HT1080 (cell line): ENCODE measurements around the gene ZNF627. TPM values are rescaled to one million over a fixed set of nuclear protein-coding genes. Genes with fewer than 3 reads are reported as not detected.
"Not testable (repeated sequence)": the region's sequence is repeated elsewhere in the genome, so short reads cannot be mapped to it uniquely, and the experiment has no call there.

Experiments
- DNase-seq: peaks from one replicate; pipeline ENCODE4 v3.0.0-alpha.2; 2015; ENCODE audit warnings: low read depth
- total RNA-seq: library from RNA; depleted of rRNA; stranded (reverse); fragments of >200 nt; shearing (Covaris generic); gene quantifications from 2 replicates; pipeline ENCODE4 v1.2.3, GENCODE V29; 2014

ZNF627 gene
- total RNA-seq, 1 experiment from 2014 or later: 6.5 TPM

- DNase-seq: not testable (repeated sequence)
Measured at GRCh38 chr19:11622401-11622800, 25.1 kb downstream of the ZNF627 start.

GRCh38 chr19:11624069-11624463 is 26.8 kb downstream of the ZNF627 start:
- DNase-seq: no peak

GRCh38 chr19:11626252-11626651 is 29.0 kb downstream of the ZNF627 start:
- no peak for DNase-seq

- DNase-seq: no peak
Measured at GRCh38 chr19:11633223-11633622, 35.9 kb downstream of the ZNF627 start.

GRCh38 chr19:11634018-11634662 is 36.9 kb downstream of the ZNF627 start:
- DNase-seq: not testable (repeated sequence)

- DNase-seq: no peak
Measured at GRCh38 chr19:11639245-11639601, 41.9 kb downstream of the ZNF627 start.

- DNase-seq: peak; percentile 90
Measured at GRCh38 chr19:11639602-11640471, 42.6 kb downstream of the ZNF627 start.

GRCh38 chr19:11641244-11641643 is 44.0 kb downstream of the ZNF627 start:
- DNase-seq: no peak

GRCh38 chr19:11642902-11643301 is 45.6 kb downstream of the ZNF627 start:
- no peak for DNase-seq

- no peak for DNase-seq
Measured at GRCh38 chr19:11649941-11650340, 52.7 kb downstream of the ZNF627 start.

- no peak for DNase-seq
Measured at GRCh38 chr19:11651062-11651461, 53.8 kb downstream of the ZNF627 start.

- DNase-seq: no peak
Measured at GRCh38 chr19:11652056-11652455, 54.8 kb downstream of the ZNF627 start.

- DNase-seq: no peak
Measured at GRCh38 chr19:11652492-11652891, 55.2 kb downstream of the ZNF627 start.

- no peak for DNase-seq
Measured at GRCh38 chr19:11656535-11656934, 59.3 kb downstream of the ZNF627 start.

GRCh38 chr19:11657307-11657706 is 60.0 kb downstream of the ZNF627 start:
- no peak for DNase-seq

GRCh38 chr19:11658970-11659369 is 61.7 kb downstream of the ZNF627 start:
- DNase-seq: no peak

- no peak for DNase-seq
Measured at GRCh38 chr19:11659612-11660011, 62.3 kb downstream of the ZNF627 start.

- DNase-seq: no peak
Measured at GRCh38 chr19:11662278-11662677, 65.0 kb downstream of the ZNF627 start.

GRCh38 chr19:11663181-11663591 is 65.9 kb downstream of the ZNF627 start:
- DNase-seq: no peak
